HG02981 (cell line): ENCODE results near the gene LRRC7.
"Not testable (repeated sequence)": the region's sequence is repeated elsewhere in the genome, so short reads cannot be mapped to it uniquely, and the experiment has no call there.

Experiments used
- ATAC-seq: cut with Tn5 transposase; IDR thresholded peaks from one replicate; pipeline ENCODE4 v1.9.1; 2021; ENCODE audit warnings: mild to moderate bottlenecking, moderate library complexity; ENCODE audit not compliant: unreplicated experiment

The LRRC7 gene

GRCh38 chr1:70025846-70026245 is 458.1 kb downstream of the LRRC7 start:
- no peak for ATAC-seq

- ATAC-seq, result peak; percentile 55
These were observed 465.6 kb downstream of the LRRC7 start for GRCh38 chr1:70033266-70033873.

DNA sequence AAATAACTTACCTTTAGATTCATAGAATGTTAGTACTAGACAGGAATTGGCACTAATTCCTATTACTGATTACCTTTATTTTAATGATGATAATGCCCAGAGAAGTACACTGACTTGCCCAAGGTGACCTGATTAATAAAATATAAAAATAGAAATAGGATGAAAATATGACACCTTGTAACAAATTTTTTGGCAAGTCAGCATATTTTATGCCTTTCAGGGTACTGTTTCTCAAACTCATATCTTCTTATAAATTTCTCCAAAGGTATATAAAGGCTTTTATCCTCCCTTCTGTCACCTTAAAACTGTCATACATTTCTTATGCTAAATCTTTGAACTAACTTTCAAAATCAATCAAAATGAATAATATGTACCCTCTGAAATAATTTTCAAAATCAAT is 466.2 kb downstream of the LRRC7 start:
- no peak for ATAC-seq

DNA sequence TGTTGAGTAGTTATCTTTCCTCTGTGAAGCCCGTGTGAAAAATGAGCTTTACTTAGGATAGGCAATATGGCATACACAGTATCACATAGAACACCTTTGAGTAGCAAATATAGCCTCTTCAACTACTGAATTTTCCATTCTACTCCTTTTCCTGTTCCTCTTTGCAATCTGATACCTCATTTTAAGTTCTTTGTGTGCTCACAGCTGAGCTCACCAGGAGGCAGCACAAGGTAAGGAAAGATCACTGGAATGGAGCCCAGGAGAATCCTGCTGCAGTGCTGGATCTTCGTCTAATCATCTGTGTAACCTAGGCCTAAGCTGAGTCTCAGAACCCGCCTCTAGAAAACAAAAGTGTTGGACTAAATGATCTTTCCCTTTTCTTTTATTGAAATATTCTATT is 466.7 kb downstream of the LRRC7 start:
- no peak for ATAC-seq

- ATAC-seq, result no peak
These were observed 470.3 kb downstream of the LRRC7 start for GRCh38 chr1:70038025-70038424.

DNA sequence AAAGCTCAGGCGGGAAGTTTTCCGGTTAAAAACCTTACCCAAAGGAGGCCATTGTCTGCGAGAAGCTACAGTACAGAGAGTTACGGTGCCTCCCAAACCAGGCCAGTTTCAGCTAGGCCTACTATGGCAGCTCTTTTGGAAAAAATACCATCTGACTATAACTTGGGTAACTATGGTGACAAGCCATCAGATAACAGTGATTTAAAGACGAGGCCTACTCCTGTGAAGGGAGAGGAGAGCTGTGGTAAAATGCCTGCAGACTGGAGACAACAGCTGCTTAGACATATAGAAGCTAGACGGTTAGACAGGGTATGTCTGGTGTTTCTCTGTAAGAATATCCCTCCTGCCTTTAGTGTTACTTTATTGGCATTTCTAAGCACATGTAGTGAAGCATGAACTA is 471.8 kb downstream of the LRRC7 start:
- no peak for ATAC-seq

- no peak for ATAC-seq
These were observed 473.8 kb downstream of the LRRC7 start for GRCh38 chr1:70041317-70042045.

- no peak for ATAC-seq
These were observed 474.5 kb downstream of the LRRC7 start for GRCh38 chr1:70042090-70042731.

DNA sequence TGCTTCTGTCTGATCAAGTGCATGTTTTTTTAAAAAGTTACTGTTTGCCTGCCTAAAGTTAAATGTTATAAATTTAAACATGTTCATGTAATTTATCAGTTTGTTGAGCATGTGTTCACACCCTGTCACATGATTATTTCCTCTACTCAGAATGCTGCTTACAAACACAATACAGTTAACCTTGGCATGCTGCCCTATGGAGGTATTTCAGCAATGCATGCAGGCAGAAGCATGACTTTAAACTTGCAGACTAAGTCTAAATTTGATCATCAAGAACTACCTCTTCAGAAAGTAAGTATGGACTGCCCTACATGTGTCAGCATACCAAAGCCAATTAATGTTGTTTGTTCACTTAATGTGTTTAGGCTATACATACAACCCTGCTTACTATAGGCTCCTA is 476.1 kb downstream of the LRRC7 start:
- ATAC-seq, result no peak

GRCh38 chr1:70044832-70045231 is 477.1 kb downstream of the LRRC7 start:
- no peak for ATAC-seq

GRCh38 chr1:70045581-70045980 is 477.9 kb downstream of the LRRC7 start:
- ATAC-seq, result not testable (repeated sequence)

DNA sequence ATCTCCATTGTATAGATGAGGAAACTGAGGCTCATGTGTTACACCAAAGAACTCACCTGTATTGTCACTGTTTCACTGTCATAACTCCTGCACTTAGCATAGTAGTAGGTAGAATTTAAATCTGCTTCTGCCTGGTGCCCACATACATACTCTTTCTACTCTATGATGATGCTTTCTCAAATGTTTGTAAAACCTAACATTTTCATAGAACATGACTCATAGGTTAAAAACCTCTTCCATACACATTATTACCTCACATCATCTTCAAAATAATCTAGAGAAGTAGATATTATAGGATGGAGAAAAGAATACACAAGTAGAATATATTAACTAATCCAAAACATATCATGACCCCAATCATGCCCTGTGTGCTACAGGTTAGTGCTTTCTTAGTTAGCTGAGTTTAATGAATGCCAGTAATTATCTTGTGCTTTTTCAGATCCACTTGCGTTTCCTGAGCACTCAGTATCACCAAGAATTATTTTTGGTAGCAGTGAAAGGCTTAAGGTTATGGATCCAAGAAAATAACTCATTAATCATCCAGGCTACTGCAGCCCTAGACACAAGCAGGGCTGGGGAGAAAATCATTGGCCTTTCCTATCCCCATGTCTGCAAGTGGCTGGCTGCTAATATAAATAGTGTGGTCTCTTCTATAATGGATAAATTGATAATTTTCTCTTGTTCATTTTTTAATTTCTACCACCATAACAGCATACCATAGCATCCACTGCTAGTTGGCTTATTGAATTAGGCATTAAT is 480.8 kb downstream of the LRRC7 start:
- ATAC-seq, result no peak

DNA sequence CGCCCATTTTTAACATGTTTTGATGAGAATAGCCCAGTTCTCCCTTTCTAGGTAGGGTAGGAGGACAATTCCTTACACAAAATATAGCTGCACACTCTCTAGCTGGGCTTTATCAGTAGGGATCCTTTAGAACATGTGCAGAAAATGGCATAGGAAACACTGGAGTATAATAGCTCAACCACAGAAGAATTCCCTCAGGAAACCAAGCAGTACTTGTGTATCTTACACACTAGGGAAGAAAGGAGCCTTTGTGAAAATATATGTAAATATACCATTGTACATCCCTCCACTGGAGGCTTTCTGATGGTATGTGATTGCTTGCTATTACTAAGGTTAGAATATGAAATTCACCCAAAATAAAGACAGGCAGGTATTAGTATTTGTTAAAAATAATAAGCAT is 484.2 kb downstream of the LRRC7 start:
- no peak for ATAC-seq

DNA sequence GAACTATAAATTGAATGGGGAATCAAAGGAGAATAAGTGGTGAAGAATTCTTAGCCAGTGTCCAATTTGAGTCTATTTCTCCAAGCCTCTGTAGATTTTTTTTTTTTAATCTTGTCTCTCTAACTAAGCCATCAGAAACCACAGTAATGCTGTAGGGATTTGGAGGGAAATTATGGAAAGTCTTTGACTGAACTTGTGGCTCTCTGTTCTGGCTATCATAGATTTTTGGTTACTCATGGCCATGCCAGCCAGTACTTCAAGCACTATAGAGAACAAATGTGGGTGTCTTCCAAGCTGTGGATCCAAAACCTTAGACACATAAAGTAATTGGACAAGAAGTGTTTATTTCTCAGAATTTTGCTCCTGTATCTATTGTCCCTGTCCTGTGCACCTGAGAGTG is 489.8 kb downstream of the LRRC7 start:
- no peak for ATAC-seq

DNA sequence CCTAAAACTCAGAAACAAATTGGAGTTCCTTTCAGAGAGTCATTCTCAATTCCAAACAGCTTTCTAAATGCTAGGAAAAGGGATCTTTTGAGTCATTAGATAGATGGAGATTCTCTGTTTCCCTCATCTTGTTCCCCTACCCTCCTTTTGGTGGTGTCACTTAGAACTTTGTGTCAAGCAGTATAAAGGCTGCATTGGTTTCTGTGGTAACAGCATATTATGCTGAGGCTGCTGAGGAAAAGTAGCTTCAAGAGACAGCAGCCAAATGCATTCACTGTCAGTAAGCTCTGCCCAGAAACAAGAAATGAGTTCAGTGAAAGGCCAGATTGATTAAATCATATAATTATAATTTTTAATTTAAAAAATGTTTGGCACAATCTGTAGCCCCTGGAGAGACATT is 493.5 kb downstream of the LRRC7 start:
- no peak for ATAC-seq

DNA sequence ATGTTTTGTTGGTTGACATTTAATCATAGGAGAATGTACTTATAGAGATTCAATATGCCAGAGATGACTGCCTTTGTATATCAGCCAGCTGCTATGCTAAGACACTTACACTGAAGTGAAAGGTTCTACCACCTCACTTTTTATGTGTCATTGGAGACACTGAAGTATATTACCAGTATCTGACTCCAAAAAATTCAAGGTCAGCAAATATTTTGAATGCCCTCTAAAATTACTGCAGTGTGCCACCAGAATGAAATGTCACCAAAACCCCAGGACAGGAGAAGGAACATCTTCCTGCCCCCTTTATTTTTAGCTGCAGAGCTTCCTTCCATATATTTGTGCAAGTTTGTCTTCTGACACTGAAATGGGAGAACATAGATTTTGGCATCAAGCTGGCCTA is 496.1 kb downstream of the LRRC7 start:
- ATAC-seq, result no peak

GRCh38 chr1:70066711-70067110 is 499.0 kb downstream of the LRRC7 start:
- no peak for ATAC-seq

DNA sequence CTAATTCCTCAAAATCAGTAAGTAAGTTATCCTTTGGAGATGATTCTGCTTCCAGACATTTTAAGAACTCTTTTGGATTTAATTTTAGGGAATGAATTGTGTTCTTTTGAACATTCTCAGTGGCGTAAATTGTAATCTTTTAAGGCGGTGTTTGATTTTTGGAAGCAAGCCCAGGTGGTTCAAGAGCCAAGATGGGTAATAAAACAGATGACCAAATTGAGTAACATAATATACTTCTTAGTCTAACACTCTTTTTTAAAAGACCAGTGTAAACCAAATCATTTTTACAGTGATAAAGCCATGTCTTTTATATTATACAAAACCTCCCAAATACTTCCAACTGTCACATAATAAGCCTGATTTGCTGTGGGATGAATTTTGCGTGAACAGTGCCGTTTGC is 503.9 kb downstream of the LRRC7 start:
- ATAC-seq, result no peak

DNA sequence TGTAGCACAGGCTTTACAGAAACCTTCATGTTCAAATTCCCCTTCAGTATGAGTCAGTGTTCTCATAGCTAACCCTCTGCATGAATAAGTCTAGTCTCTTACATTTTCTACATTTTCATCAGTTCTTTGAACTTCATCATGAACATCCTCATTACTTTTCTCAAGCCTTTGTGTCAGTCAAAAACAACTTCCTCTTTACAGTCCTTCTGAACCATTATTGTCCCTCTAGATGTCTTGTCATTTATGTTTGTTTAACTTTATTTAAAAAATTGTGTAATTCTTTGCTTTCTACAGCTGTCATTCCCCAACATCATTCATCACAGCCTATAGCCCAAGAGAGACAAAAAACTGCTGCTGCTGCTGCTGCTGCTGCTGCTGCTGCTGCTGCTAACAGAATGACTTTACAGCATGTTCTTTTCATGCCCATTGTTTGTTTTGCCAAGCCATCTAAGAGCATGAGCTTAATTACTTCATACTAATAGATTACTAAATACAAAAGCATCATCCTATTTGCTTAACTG is 504.6 kb downstream of the LRRC7 start:
- no peak for ATAC-seq

- ATAC-seq, result no peak
These were observed 508.0 kb downstream of the LRRC7 start for GRCh38 chr1:70075761-70076160.

- no peak for ATAC-seq
These were observed 509.3 kb downstream of the LRRC7 start for GRCh38 chr1:70077066-70077465.
